H1 (cell line): ENCODE measurements around the gene IL32.
A peak's percentile ranks its signal among the peaks of the same experiment; 100 is the strongest.

Source experiments
- CTCF ChIP-seq, 3 experiments: IDR thresholded peaks; 1 replicate in 2 of 3; 2 replicates in 1 of 3; pipeline versions ENCODE4 v1.5.1 to v1.6.1; 2011; ENCODE audit warnings: low read length in 3 of 3, mild to moderate bottlenecking in 3 of 3, inconsistent platforms in 2 of 3, low read depth in 1 of 3, moderate library complexity in 1 of 3; ENCODE audit not compliant: insufficient read depth in 1 of 3; ENCODE audit errors: control extremely low read depth in 1 of 3
- EP300 ChIP-seq, 2 experiments: IDR thresholded peaks; 1 replicate in 1 of 2; 2 replicates in 1 of 2; pipeline ENCODE4 v1.6.1; 2011 to 2012; ENCODE audit warnings: low read depth in 2 of 2, low read length in 2 of 2, mild to moderate bottlenecking in 2 of 2, borderline replicate concordance in 1 of 2, inconsistent platforms in 1 of 2, moderate library complexity in 1 of 2
- EZH2 ChIP-seq: fragments of 200-600 bp; sonication (generic); IDR thresholded peaks from 2 replicates; pipeline ENCODE4 v1.7.1; 2012; ENCODE audit warnings: low read depth, mild to moderate bottlenecking, moderate library complexity, low read length, inconsistent platforms; ENCODE audit not compliant: severe bottlenecking
- HDAC6 ChIP-seq: IDR thresholded peaks from one replicate; pipeline ENCODE4 v1.7.1; 2012; ENCODE audit warnings: low read depth, mild to moderate bottlenecking, inconsistent platforms, low read length, moderate library complexity
- JUND ChIP-seq: IDR thresholded peaks from 2 replicates; pipeline ENCODE4 v1.6.1; 2011; ENCODE audit warnings: mild to moderate bottlenecking, improper control_type of control experiment, low read length
- PHF8 ChIP-seq: fragments of 200-600 bp; sonication (generic); conservative IDR thresholded peaks from 2 replicates; pipeline ENCODE4 v1.7.1; 2012; ENCODE audit warnings: low read depth, mild to moderate bottlenecking, inconsistent platforms, low read length, moderate library complexity
- POLR2A ChIP-seq, 2 experiments: IDR thresholded peaks; 1 replicate in 1 of 2; 2 replicates in 1 of 2; pipeline ENCODE4 v1.6.1; 2011; ENCODE audit warnings: low read depth in 2 of 2, low read length in 2 of 2, mild to moderate bottlenecking in 2 of 2; ENCODE audit errors: control extremely low read depth in 1 of 2
- POLR2AphosphoS5 ChIP-seq: IDR thresholded peaks from 2 replicates; pipeline ENCODE4 v1.6.1; 2011; ENCODE audit warnings: low read depth, low read length
- TAF1 ChIP-seq: IDR thresholded peaks from 2 replicates; pipeline ENCODE4 v1.6.1; 2011; ENCODE audit warnings: mild to moderate bottlenecking, low read depth, low read length
- TBP ChIP-seq: IDR thresholded peaks from 2 replicates; pipeline ENCODE4 v1.6.1; 2011; ENCODE audit warnings: low read depth, low read length, improper control_type of control experiment
- TCF12 ChIP-seq: IDR thresholded peaks from 2 replicates; pipeline ENCODE4 v1.6.1; 2011; ENCODE audit warnings: low read depth, mild to moderate bottlenecking, low read length
- YY1 ChIP-seq: IDR thresholded peaks from 2 replicates; pipeline ENCODE4 v1.6.1; 2011; ENCODE audit warnings: low read depth, mild to moderate bottlenecking, low read length
- ZNF274 ChIP-seq: IDR thresholded peaks from 2 replicates; pipeline ENCODE4 v1.7.0; 2012; ENCODE audit warnings: low read length, borderline replicate concordance; ENCODE audit errors: extremely low read depth
- TF ChIP-seq, protein P1 (sequence below): IDR thresholded peaks from 2 replicates; pipeline ENCODE4 v1.6.1; 2012; ENCODE audit warnings: inconsistent platforms

- TF ChIP-seq TCF12 (no peak), EP300 (IDR thresholded peaks at IDR 0.05; ENCODE audit: borderline replicate concordance in 1 of 2, low read depth in 2 of 2, low read length in 2 of 2) (no peak), YY1 (no peak), EZH2 (no peak), PHF8 (no peak), POLR2AphosphoS5 (no peak; the same call in 1 of the 2 replicates), CTCF (IDR thresholded peaks at IDR 0.05; ENCODE audit: control extremely low read depth in 1 of 3, insufficient read depth in 1 of 3, low read depth in 1 of 3, low read length in 3 of 3) (no peak), TBP (no peak), POLR2A (IDR thresholded peaks at IDR 0.05; ENCODE audit: control extremely low read depth in 1 of 2, low read depth in 2 of 2, low read length in 2 of 2) (peak in 1 of 2 experiments; percentile 40; a peak in 2 of 3 replicates), ZNF274 (no peak), HDAC6 (no peak), JUND (no peak), TAF1 (no peak)
- TF ChIP-seq, protein P1, sequence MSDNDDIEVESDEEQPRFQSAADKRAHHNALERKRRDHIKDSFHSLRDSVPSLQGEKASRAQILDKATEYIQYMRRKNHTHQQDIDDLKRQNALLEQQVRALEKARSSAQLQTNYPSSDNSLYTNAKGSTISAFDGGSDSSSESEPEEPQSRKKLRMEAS: no peak
These were observed 42.6 kb upstream of the IL32 start for GRCh38 chr16:3022684-3023414.
